Endothelial cell of umbilical vein (primary cell): ENCODE data around the gene SLC22A4. TPM values are rescaled to one million over a fixed set of nuclear protein-coding genes. Genes with fewer than 3 reads are reported as not detected.

Source experiments
- BruUV-seq: library from RNA; stranded (reverse); fragments of 400-500 nt; replicated peaks from 2 replicates; lab custom pipeline; 2021; lab: Mats Ljungman, UMichigan
- CTCF ChIA-PET: fragments of 300-600, 350-600 bp; sonication (Branson Sonifier 250); formaldehyde crosslinking; loops from one replicate; lab custom pipeline; 2021; ENCODE audit warnings: antibody characterized with exemption, inconsistent platforms; lab: Charles Lee
- POLR2A ChIA-PET: fragments of 300-600, 350-600 bp; sonication (Branson Sonifier 250); formaldehyde crosslinking; loops from one replicate; lab custom pipeline; 2021; ENCODE audit warnings: antibody characterized with exemption, inconsistent platforms; lab: Charles Lee
- DNase-seq: peaks from one replicate; pipeline ENCODE4 v3.0.0-alpha.2; 2011; ENCODE audit warnings: low read depth, low spot score
- FAIRE-seq: peaks from 2 replicates; lab custom pipeline; 2011; peaks lifted over from hg19 to GRCh38; lab: Jason Lieb, UNC
- H2AFZ ChIP-seq: 2 replicates; pipeline ENCODE4 v1.6.0; 2012; ENCODE audit warnings: low read depth, low read length, control low read depth, inconsistent platforms
- H3K27ac ChIP-seq: 2 replicates; pipeline ENCODE4 v1.5.1; 2011; ENCODE audit warnings: low read depth, mild to moderate bottlenecking, control low read depth, low read length, moderate library complexity; ENCODE audit not compliant: insufficient read depth
- H3K27me3 ChIP-seq, 2 experiments: 2 replicates each; pipeline versions ENCODE4 v1.6.0 to v1.6.1; 2011; ENCODE audit warnings: low read length in 2 of 2, mixed read lengths in 1 of 2; ENCODE audit not compliant: control insufficient read depth in 2 of 2, insufficient read depth in 2 of 2
- H3K36me3 ChIP-seq, 2 experiments: 2 replicates in 1 of 2; 3 replicates in 1 of 2; pipeline ENCODE4 v1.5.1; 2011; ENCODE audit warnings: low read length in 2 of 2, mild to moderate bottlenecking in 1 of 2, moderate library complexity in 1 of 2; ENCODE audit not compliant: control insufficient read depth in 2 of 2, insufficient read depth in 2 of 2; ENCODE audit errors: extremely low read depth in 1 of 2
- H3K4me1 ChIP-seq: 3 replicates; pipeline ENCODE4 v1.5.1; 2011; ENCODE audit warnings: mild to moderate bottlenecking, low read length; ENCODE audit not compliant: control insufficient read depth, insufficient read depth; ENCODE audit errors: extremely low read depth
- H3K4me2 ChIP-seq: 2 replicates; pipeline ENCODE4 v1.6.1; 2011; ENCODE audit warnings: low read length, control low read depth, mixed read lengths; ENCODE audit not compliant: insufficient read depth
- H3K4me3 ChIP-seq, 3 experiments: fragments of 200-600 bp in 1 of 3; sonication (generic), shearing (Covaris generic) in 1 of 3; replicated peaks in 1 of 3; 2 replicates each; pipeline ENCODE4 v1.5.1; 2011 to 2016; ENCODE audit warnings: control low read depth in 3 of 3, low read length in 3 of 3, mild to moderate bottlenecking in 2 of 3, inconsistent platforms in 1 of 3, low read depth in 1 of 3, moderate library complexity in 1 of 3; ENCODE audit not compliant: insufficient read depth in 1 of 3
- H3K79me2 ChIP-seq: 2 replicates; pipeline ENCODE4 v1.6.0; 2012; ENCODE audit warnings: low read length, inconsistent platforms; ENCODE audit not compliant: control insufficient read depth, insufficient read depth
- H3K9ac ChIP-seq: replicated peaks from 2 replicates; pipeline ENCODE3; 2011; ENCODE audit warnings: low read length, control low read depth; ENCODE audit not compliant: insufficient read depth; ENCODE audit errors: extremely low read depth
- H3K9me1 ChIP-seq: replicated peaks from 3 replicates; pipeline ENCODE4 v1.6.0; 2011; ENCODE audit warnings: mild to moderate bottlenecking, low read length; ENCODE audit not compliant: control insufficient read depth, insufficient read depth; ENCODE audit errors: extremely low read depth
- H3K9me3 ChIP-seq: replicated peaks from 2 replicates; pipeline ENCODE4 v1.5.1; 2012; ENCODE audit warnings: low read length, inconsistent platforms; ENCODE audit not compliant: control insufficient read depth, insufficient read depth
- H4K20me1 ChIP-seq: replicated peaks from 2 replicates; pipeline ENCODE3; 2011; ENCODE audit warnings: mild to moderate bottlenecking, low read length; ENCODE audit not compliant: control insufficient read depth, insufficient read depth; ENCODE audit errors: extremely low read depth
- CTCF ChIP-seq, 2 donors: IDR thresholded peaks; 1 replicate in 1 of 2; 2 replicates in 1 of 2; pipeline ENCODE4 v1.5.1; 2011; ENCODE audit warnings: low read length in 2 of 2, mild to moderate bottlenecking in 2 of 2, moderate library complexity in 2 of 2, control low read depth in 1 of 2, inconsistent platforms in 1 of 2, low read depth in 1 of 2; ENCODE audit not compliant: insufficient read depth in 1 of 2; ENCODE audit errors: extremely low read depth in 1 of 2
- EZH2 ChIP-seq: IDR thresholded peaks from 2 replicates; pipeline ENCODE4 v1.6.1; 2012; ENCODE audit warnings: borderline replicate concordance, low read depth, mild to moderate bottlenecking, moderate library complexity, low read length, inconsistent platforms; ENCODE audit not compliant: severe bottlenecking
- FOS ChIP-seq: IDR thresholded peaks from 2 replicates; pipeline ENCODE4 v1.6.1; 2011; ENCODE audit warnings: mild to moderate bottlenecking, low read length, moderate library complexity, borderline replicate concordance; ENCODE audit not compliant: insufficient read depth
- GATA2 ChIP-seq: IDR thresholded peaks from 2 replicates; pipeline ENCODE4 v1.7.0; 2011; ENCODE audit warnings: low read depth, mild to moderate bottlenecking, moderate library complexity, mixed read lengths, low read length; ENCODE audit not compliant: insufficient read length, insufficient read depth
- JUN ChIP-seq: IDR thresholded peaks from 2 replicates; pipeline ENCODE4 v1.6.1; 2011; ENCODE audit warnings: borderline replicate concordance, low read depth; ENCODE audit not compliant: insufficient read length, insufficient read depth
- MYC ChIP-seq: IDR thresholded peaks from one replicate; pipeline ENCODE4 v1.6.1; 2011; ENCODE audit warnings: mild to moderate bottlenecking, low read depth, low read length
- POLR2A ChIP-seq: IDR thresholded peaks from 2 replicates; pipeline ENCODE4 v1.6.1; 2012; ENCODE audit warnings: low read depth, mild to moderate bottlenecking, control low read depth, low read length
- POLR2AphosphoS5 ChIP-seq: IDR thresholded peaks from 2 replicates; pipeline ENCODE4 v1.6.1; 2012; ENCODE audit warnings: low read depth, mild to moderate bottlenecking, control low read depth, low read length, moderate library complexity; ENCODE audit not compliant: insufficient read depth
- dilution Hi-C: fragments of 300-500 bp; cut with MboI; formaldehyde crosslinking; loops from one replicate; pipeline ENCODE4 v1.15.0; 2019; ENCODE audit warnings: low sequenced_read_pairs; ENCODE audit not compliant: extremely low pct_ligation_motif_present
- intact Hi-C: fragments of 100-400 bp; cut with micrococcal nuclease; formaldehyde crosslinking; loops from one replicate; pipeline ENCODE4 v1.10.0; 2022
- polyA plus RNA-seq, 4 experiments: library from polyadenylated mRNA; depleted of rRNA in 3 of 4; stranded (reverse) in 3 of 4; unstranded in 1 of 4; fragments of >200 nt; gene quantifications; 2 replicates each; pipeline versions ENCODE4 v1.2.1 to v1.2.3, GENCODE V29; 2011 to 2012; ENCODE audit warnings: missing spikeins in 1 of 4
- total RNA-seq: library from RNA; stranded (reverse); gene quantifications from 2 replicates; pipeline ENCODE4 v1.2.3, GENCODE V29; 2021
- TF ChIP-seq, protein P1 (sequence below): IDR thresholded peaks from 2 replicates; pipeline ENCODE4 v1.6.1; 2011; ENCODE audit not compliant: insufficient read depth, insufficient read length

Gene SLC22A4
- total and polyA plus RNA-seq, 2 donors (not counting 3 experiments of a cell fraction or from before 2014, with no cell fraction given): 4.9 to 6.9 TPM

DNA sequence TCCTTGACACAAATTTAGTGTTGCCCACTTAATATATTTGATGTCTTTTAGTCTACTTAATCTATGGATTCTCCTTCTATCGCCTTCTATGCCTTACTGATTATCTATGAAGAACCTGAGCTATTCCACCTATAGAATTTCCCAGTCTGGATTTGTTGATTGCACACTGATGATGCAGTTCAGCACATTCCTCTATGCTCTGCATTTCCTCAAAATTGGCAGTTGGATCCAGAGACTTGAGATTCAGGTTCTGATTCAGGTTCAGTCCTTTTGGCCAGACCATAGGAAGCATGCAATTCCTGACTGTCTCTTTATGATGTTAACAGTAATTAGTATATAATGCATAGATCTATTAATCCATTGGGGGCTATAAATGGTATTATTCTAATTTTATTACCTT lies 89.1 kb downstream of the SLC22A4 start:
- Histone ChIP-seq H3K79me2 (no peaks in the 10 kb centered on the region), H3K27ac (no peak overlapping the region), H3K36me3 (no peaks in the 10 kb centered on the region), H4K20me1 (no peaks in the 10 kb centered on the region), H3K9me3 (no peaks in the 10 kb centered on the region), H3K9me1 (no peaks in the 10 kb centered on the region), H3K4me1 (peaks cover 24% of the 10 kb centered on the region), H3K4me2 (no peak overlapping the region), H2AFZ (no peak overlapping the region), H3K27me3 (no peaks in the 10 kb centered on the region), H3K4me3 (no peak overlapping the region), H3K9ac (no peak overlapping the region)
- POLR2A ChIA-PET: no interaction called here
- BruUV-seq: no TSS peak
- intact Hi-C loops (loop anchor here (10.0 kb wide), 3 partner anchors 242 to 862 kb away; partner anchors contain the start of gene HSPA4), dilution Hi-C loops (no loop called here)
- CTCF ChIA-PET: interaction anchor here (1.0 to 2.4 kb wide), 4 partner anchors 8 to 437 kb away, joined by 3 to 15 read pairs (median 4); no protein-coding TSS in a partner anchor
- DNase-seq: no peak
- FAIRE-seq: no peak
- TF ChIP-seq EZH2 (no peak), CTCF (IDR thresholded peaks at IDR 0.05; ENCODE audit: extremely low read depth in 1 of 2, insufficient read depth in 1 of 2, low read depth in 1 of 2, low read length in 2 of 2) (no peak), MYC (no peak), GATA2 (no peak), FOS (no peak), POLR2AphosphoS5 (no peak), POLR2A (no peak), JUN (no peak)
- TF ChIP-seq, protein P1, sequence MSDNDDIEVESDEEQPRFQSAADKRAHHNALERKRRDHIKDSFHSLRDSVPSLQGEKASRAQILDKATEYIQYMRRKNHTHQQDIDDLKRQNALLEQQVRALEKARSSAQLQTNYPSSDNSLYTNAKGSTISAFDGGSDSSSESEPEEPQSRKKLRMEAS: no peak
